ENCODE data around the gene KLHL10. TPM values are rescaled to one million over a fixed set of nuclear protein-coding genes. Genes with fewer than 3 reads are reported as not detected.

KLHL10 gene
- total and polyA plus RNA-seq, 9 of the 15 experiments (the other 6 are each of a cell fraction or from before 2014, with no cell fraction given) = 0.06 to 0.56 (median 0.12) TPM; not detected in 5

- Histone ChIP-seq H3K4me3 (no peak overlapping the region), H3K27me3 (ENCODE audit: control insufficient read depth in 2 of 2, insufficient read depth in 2 of 2, low read length in 2 of 2) (no peaks in the 10 kb centered on the region), H3K9me1 (ENCODE audit: control insufficient read depth, insufficient read depth, low read length) (no peaks in the 10 kb centered on the region), H3K9ac (ENCODE audit: insufficient read depth in 1 of 2, low read depth in 2 of 2, low read length in 2 of 2) (no peak overlapping the region), H3K4me1 (replicated peaks in 1 of 2; ENCODE audit: control insufficient read depth in 2 of 2, insufficient read depth in 2 of 2, low read length in 2 of 2) (peaks cover 2 to 30% of the 10 kb centered on the region in 2 experiments; a peak in 4 of 5 replicates), H3K27ac (ENCODE audit: extremely low read depth, low read depth, low read length) (no peak overlapping the region), H3K9me3 (replicated peaks; ENCODE audit: control insufficient read depth, insufficient read depth, low read depth, low read length) (no peaks in the 10 kb centered on the region), H3K4me2 (ENCODE audit: insufficient read depth, low read length) (no peak overlapping the region), H2AFZ (ENCODE audit: low read depth, low read length) (no peak overlapping the region), H3K36me3 (ENCODE audit: control insufficient read depth, insufficient read depth, low read length) (peaks cover 34% of the 10 kb centered on the region), H3K79me2 (ENCODE audit: control insufficient read depth, insufficient read depth, low read length) (no peaks in the 10 kb centered on the region), H4K20me1 (replicated peaks; ENCODE audit: control insufficient read depth, insufficient read depth, low read length) (no peaks in the 10 kb centered on the region)
- BruUV-seq (replicated peaks) = no TSS peak
- DNase-seq (ENCODE audit: extremely low read depth in 1 of 4, low spot score in 3 of 4) (no peak), FAIRE-seq (no peak), ATAC-seq (no peak)
- intact Hi-C loops (cut with micrococcal nuclease) (no loop called here), in situ Hi-C loops (cut with MboI) (no loop called here)
- 75% methylated on average over 7 of the region's 7 CpGs for WGBS (ENCODE audit: insufficient coverage, low coverage, missing lambda C conversion rate)
- ChIA-PET POLR2A (interaction anchor here (0.8 to 1.1 kb wide), 4 partner anchors 9 to 15 kb away, joined by 3 to 4 read pairs (median 4); no protein-coding TSS in a partner anchor), CTCF (ENCODE audit: low intra/inter-chr PET ratio) (no interaction called here)
- TF ChIP-seq ZC3H4 (CRISPR knock-in tag; IDR thresholded peaks at IDR 0.05; ENCODE audit: borderline replicate concordance) (no peak), RAD51 (IDR thresholded peaks at IDR 0.05; ENCODE audit: borderline replicate concordance, low read depth) (no peak), ZNF239 (CRISPR knock-in tag; IDR thresholded peaks at IDR 0.05) (no peak), ZNF518B (CRISPR knock-in tag; IDR thresholded peaks at IDR 0.05) (no peak), EGR1 (conservative IDR thresholded peaks at IDR 0.05) (no peak), ZNF384 (IDR thresholded peaks at IDR 0.05; ENCODE audit: low read depth, low read length) (no peak), PTRF (tag; IDR thresholded peaks at IDR 0.05) (no peak), MXD1 (CRISPR knock-in tag; IDR thresholded peaks at IDR 0.05; ENCODE audit: borderline replicate concordance, poor library complexity, severe bottlenecking) (no peak), POLR2A (conservative IDR thresholded peaks at IDR 0.05) (0 out of 2 replicates have a peak, but pooled peaks have one; percentile 16), GTF2E2 (tag; IDR thresholded peaks at IDR 0.05) (no peak), MCM2 (IDR thresholded peaks at IDR 0.05; ENCODE audit: low read depth) (no peak), RBM14 (IDR thresholded peaks at IDR 0.05; ENCODE audit: borderline replicate concordance, insufficient read depth, low read depth, low read length) (no peak), KLF16 (IDR thresholded peaks at IDR 0.05) (no peak), GTF2B (IDR thresholded peaks at IDR 0.05; ENCODE audit: extremely low read depth, insufficient read length) (no peak), CREB3L1 (IDR thresholded peaks at IDR 0.05; ENCODE audit: borderline replicate concordance, low read depth) (no peak), PYGO2 (tag; IDR thresholded peaks at IDR 0.05) (no peak), ZNF316 (IDR thresholded peaks at IDR 0.05) (0 out of 2 replicates have a peak, but pooled peaks have one; percentile 4), MED1 (CRISPR knock-in tag; IDR thresholded peaks at IDR 0.05; ENCODE audit: borderline replicate concordance) (no peak), BCOR (IDR thresholded peaks at IDR 0.05) (no peak), ZNF12 (CRISPR knock-in tag; IDR thresholded peaks at IDR 0.05) (no peak)
Observed at GRCh38 chr17:41823580-41823979, 14.0 kb upstream of the KLHL10 start.

Data from K562 (cell line).